ENCODE measurements around the gene BRIX1. TPM values are rescaled to one million over a fixed set of nuclear protein-coding genes. Genes with fewer than 3 reads are reported as not detected.

BRIX1 gene
- total and polyA plus RNA-seq, 2 experiments from 2014 or later = 72.6 to 171 TPM

- Mint-ChIP-seq H3K9me3 (no peaks in the 10 kb centered on the region), H3K27me3 (ENCODE audit: insufficient read depth, low read depth, poor library complexity) (no peaks in the 10 kb centered on the region), H3K27ac (no peak overlapping the region), H3K4me1 (peaks cover 18% of the 10 kb centered on the region), H3K36me3 (ENCODE audit: low read depth) (no peaks in the 10 kb centered on the region), H3K4me3 (no peak overlapping the region)
- 0 out of 2 replicates have a peak, but pooled peaks cover 2% of the 10 kb centered on the region for H3F3A ChIP-seq (replicated peaks; ENCODE audit: low read depth)
- H3K79me2 ChIP-seq (replicated peaks; ENCODE audit: insufficient read depth) = no peaks in the 10 kb centered on the region
- no peaks in the 10 kb centered on the region for H4K20me1 ChIP-seq (replicated peaks; ENCODE audit: insufficient read depth)
- no peak overlapping the region for H3K27ac ChIP-seq (ENCODE audit: low read depth)
- H3K4me1 ChIP-seq (ENCODE audit: insufficient read depth) = peaks cover 18% of the 10 kb centered on the region; the same call in 1 of the 2 replicates
- no peak overlapping the region for H3K4me2 ChIP-seq
- no peak overlapping the region for H2AFZ ChIP-seq
- H3K9me2 ChIP-seq (ENCODE audit: insufficient read depth) = no peaks in the 10 kb centered on the region
- H3K36me3 ChIP-seq (ENCODE audit: insufficient read depth) = no peaks in the 10 kb centered on the region
- ATAC-seq (no peak), DNase-seq (ENCODE audit: low spot score) (no peak)
- no peaks in the 10 kb centered on the region for H3K27me3 ChIP-seq (ENCODE audit: insufficient read depth)
- H3K4me3 ChIP-seq = no peak overlapping the region
- TF ChIP-seq EZH2phosphoT487 (IDR thresholded peaks at IDR 0.05; ENCODE audit: unreplicated experiment) (no peak), REST (IDR thresholded peaks at IDR 0.05; ENCODE audit: unreplicated experiment) (no peak), NANOG (IDR thresholded peaks at IDR 0.05; ENCODE audit: borderline replicate concordance) (no peak), ZNF462 (CRISPR knock-in tag; IDR thresholded peaks at IDR 0.05) (no peak)
These were observed 20.8 kb upstream of the BRIX1 start for GRCh38 chr5:34894716-34895115.
